ENCODE data around the gene BHLHE23.

Gene BHLHE23

GRCh38 chr20:62958388-62959100 is 48.2 kb downstream of the BHLHE23 start:
- no peak for DNase-seq

- DNase-seq: no peak
Observed at GRCh38 chr20:62957136-62958117, 49.3 kb downstream of the BHLHE23 start.

GRCh38 chr20:62956387-62957135 is 50.2 kb downstream of the BHLHE23 start:
- DNase-seq: no peak
